GM21528 (cell line): ENCODE measurements around the gene ADAMTS13.
"Not testable (repeated sequence)": the region's sequence is repeated elsewhere in the genome, so short reads cannot be mapped to it uniquely, and the experiment has no call there.

Experiments
- ATAC-seq: cut with Tn5 transposase; IDR thresholded peaks from one replicate; pipeline ENCODE4 v1.9.1; 2021; ENCODE audit warnings: mild to moderate bottlenecking, moderate library complexity; ENCODE audit not compliant: unreplicated experiment, low FRiP score

ADAMTS13 gene

DNA sequence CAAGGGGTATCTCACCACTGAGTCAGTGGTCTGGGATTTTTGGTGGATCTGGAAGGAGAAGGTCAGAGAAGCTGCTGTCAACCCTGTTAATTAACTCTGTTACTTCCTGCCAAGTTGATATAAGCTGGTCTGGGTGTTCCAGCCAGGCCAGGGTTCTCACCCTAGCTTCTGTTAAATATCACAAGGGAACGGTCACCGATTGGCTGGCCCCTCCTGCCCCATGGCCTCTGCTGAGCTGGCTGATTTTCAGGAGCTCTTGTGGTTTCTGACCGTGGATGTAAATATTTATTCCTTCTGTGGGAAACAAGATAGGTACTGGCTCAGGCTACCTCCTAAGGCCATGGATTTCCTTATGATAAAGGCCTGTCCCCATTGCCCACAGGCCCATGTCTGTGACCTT is 1.0 kb downstream of the ADAMTS13 start:
- no peak for ATAC-seq

DNA sequence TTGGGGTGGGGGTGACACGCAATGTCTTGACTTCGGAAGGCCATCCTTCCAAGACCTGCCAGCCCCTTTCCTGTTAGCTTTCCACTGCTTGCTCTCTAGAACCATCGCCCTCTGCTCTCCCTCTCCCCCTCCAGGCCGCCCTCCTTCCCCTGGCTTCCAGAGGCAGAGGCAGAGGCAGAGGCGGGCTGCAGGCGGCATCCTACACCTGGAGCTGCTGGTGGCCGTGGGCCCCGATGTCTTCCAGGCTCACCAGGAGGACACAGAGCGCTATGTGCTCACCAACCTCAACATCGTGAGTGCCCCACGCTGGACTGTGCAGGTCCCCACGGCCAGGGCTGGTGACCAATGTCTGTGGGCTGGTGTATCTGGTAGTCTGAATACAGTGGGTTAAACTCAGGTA is 2.0 kb downstream of the ADAMTS13 start:
- no peak for ATAC-seq

DNA sequence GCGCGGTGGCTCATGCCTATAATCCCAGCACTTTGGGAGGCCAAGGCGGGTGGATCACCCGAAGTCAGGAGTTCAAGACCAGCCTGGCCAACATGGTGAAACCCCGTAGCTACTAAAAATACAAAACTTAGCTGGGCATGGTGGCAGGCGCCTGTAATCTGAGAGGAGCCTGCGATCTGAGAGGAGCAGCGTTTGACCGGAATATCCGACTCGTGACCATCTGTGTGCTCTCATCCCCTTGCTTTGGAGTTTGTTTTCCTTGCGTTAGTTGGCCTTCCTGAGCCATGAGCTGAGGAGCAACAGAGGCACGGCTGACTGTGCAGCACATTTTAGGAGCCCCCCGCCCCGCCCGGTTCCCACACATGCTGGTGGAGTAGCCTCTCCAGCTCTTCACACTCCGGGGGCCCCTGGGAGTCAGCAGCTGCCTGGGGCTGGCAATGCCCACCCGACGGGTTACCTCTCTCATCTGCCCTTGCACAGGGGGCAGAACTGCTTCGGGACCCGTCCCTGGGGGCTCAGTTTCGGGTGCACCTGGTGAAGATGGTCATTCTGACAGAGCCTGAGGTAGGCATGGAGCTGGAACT is 3.0 kb downstream of the ADAMTS13 start:
- no peak for ATAC-seq

DNA sequence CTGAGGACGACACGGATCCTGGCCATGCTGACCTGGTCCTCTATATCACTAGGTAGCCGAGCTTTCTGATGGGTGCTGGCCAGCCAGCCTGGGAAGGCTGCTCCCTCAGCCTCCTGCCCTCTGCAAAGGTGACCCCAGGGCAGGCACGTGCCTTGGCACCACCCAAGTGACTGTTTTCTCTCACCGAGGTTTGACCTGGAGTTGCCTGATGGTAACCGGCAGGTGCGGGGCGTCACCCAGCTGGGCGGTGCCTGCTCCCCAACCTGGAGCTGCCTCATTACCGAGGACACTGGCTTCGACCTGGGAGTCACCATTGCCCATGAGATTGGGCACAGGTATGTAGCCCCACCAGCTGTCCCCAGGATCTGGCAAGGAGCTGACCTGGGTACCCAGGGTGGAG is 3.8 kb downstream of the ADAMTS13 start:
- ATAC-seq, result no peak

DNA sequence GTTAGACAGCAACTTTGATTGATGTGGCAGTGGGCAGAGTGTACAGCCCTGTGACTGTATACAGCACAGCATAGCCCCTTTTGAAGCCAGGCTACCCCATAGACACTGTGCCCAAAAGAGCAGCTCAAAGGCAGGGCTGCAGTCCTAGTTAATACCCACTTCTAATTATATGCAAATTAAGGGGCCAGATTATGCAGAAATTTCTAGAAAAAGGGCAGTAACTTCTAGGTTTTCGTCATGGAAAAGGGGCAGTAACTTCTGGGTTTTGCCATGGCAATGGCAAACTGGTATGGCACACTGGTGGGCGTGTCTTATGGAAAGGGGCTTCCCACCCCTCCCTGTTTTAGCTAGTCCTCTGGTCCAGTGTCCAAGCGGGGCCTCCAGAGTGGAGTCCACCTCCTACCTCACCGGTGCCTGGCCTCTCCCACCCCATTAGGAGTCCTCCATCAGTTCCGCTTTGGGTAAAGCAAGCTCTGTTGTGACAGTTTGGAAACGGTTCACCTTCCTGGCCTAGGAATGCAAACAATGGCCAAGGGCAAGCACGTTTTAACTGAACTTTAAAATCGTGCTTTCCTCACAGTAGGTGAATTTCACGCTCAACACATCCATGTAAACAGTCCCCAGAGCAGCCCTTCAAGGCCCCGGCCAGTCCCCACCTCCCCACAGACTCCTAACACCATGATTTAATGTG is 5.6 kb downstream of the ADAMTS13 start:
- no peak for ATAC-seq

DNA sequence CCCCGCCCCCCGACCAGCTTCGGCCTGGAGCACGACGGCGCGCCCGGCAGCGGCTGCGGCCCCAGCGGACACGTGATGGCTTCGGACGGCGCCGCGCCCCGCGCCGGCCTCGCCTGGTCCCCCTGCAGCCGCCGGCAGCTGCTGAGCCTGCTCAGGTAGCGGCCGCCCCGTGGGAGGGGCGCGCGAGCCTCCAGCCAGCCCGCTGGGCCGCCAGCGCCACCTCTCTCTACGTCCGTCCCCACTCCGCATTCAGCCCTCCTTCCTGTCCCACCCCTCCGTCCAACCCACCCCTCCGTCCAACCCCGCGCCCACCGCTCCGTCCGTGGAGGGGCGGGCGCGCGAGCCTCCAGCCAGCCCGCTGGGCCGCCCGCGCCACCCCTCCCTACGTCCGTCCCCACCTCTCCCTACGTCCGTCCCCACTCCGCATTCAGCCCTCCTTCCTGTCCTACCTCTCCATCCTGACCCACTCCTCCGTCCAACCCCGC is 6.5 kb downstream of the ADAMTS13 start:
- no peak for ATAC-seq

DNA sequence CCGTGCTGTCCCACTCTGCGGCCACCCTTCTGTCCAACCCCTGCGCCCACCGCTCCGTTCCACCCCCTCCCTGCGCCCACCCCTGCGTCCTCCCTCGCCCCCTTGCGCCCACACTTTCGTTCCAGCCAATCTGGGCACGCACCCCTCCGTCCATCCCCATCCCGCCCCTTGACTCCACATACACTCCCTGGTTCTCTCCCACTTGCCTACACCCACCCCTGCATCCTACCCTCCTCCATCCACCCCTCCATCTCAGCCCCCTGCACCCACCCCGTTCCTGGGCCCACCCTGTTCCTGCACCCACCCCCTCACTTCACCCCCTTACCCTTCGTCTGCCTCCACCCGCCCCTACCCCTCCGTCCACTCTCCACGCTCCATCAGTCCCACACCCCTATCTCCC is 7.0 kb downstream of the ADAMTS13 start:
- no peak for ATAC-seq

DNA sequence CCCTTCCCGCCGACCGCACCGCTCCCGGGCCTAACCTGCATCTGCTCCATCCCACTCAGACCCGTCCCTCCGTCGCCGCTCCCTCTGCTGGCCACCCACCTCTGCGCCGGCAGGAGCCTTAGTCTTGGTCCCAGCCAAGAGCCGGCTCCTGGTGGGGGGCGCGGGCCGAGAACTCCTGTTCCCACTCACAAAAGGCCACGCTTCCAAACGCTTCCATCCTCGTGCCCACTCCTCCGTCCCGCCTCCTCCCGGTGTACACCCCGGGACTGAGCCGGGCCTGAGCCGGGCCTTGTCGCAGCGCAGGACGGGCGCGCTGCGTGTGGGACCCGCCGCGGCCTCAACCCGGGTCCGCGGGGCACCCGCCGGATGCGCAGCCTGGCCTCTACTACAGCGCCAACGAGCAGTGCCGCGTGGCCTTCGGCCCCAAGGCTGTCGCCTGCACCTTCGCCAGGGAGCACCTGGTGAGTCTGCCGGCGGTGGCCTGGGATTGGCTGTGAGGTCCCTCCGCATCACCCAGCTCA is 7.5 kb downstream of the ADAMTS13 start:
- no peak for ATAC-seq

DNA sequence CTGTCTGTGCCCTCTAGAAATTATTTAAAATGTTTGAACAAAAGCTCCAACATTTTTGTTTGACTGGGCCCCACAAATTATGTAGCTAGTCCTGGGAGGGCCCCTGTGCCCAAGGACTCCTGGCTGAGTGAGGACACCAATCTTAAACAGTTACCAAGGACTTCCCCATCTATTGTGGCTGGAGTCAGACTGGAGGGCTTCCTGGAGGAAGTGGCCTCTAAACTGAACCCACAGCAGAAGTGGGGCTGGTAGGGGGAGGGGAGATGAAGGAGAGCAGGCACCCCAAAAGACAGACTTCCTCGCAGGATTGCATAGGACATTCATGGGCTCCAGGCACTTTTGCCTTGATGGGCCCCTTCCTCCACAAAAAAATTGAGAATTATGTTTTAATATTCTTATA is 8.1 kb downstream of the ADAMTS13 start:
- ATAC-seq, result no peak

DNA sequence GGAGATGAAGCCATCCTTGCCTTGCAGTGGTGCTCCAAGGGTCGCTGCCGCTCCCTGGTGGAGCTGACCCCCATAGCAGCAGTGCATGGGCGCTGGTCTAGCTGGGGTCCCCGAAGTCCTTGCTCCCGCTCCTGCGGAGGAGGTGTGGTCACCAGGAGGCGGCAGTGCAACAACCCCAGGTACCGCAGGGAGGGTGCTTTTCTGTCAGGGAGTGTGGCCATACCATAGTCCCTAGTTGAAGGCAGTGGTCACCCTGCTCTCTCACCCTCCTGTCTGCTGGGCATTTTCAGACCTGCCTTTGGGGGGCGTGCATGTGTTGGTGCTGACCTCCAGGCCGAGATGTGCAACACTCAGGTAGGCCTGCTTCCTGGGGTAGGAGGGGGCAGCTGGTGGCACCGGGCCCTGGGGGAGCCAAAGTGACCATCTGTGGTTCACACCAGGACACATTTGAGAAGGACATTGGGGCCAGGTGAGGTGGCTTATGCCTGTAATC is 11.2 kb downstream of the ADAMTS13 start:
- no peak for ATAC-seq

DNA sequence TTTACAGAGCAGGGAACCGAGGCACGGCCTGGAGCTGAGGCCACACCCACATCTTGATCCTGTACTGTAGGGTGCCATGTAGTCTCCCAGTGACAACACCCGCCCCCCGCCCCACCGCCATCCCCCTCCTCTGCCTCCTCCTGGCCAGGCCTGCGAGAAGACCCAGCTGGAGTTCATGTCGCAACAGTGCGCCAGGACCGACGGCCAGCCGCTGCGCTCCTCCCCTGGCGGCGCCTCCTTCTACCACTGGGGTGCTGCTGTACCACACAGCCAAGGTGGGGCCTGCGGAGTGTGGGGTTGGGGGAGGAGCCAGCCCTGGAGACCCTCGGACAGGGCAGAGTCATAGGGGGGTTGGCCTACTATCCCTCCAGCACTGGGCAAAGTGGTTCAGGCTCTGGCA is 14.5 kb downstream of the ADAMTS13 start:
- ATAC-seq, result no peak

DNA sequence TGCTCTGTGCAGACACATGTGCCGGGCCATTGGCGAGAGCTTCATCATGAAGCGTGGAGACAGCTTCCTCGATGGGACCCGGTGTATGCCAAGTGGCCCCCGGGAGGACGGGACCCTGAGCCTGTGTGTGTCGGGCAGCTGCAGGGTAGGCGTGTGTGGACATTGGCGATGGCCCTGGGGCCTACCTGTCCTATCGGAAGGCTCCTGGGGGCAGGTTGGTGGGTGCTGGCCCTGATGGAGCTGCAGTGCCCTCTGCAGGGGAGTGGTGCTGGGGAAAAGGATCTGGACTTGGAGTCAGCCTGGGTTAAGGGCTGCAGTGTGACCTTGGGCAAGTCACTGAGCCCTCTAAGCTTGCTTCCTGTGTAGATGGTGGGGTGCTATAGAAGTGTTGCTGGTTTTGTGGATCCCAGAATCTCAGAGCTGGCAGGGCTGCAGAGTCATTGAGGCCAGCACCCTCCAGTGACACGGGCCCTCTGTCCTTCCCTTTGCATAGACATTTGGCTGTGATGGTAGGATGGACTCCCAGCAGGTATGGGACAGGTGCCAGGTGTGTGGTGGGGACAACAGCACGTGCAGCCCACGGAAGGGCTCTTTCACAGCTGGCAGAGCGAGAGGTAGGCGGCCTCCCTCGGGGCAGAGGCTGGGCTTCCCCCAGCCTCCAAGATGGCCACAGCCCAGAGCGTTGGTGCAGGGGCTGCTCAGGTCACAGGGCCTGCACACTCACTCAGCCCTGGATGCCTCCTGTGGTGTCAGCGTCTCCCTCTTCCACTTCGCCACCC is 15.8 kb downstream of the ADAMTS13 start:
- ATAC-seq, result no peak

DNA sequence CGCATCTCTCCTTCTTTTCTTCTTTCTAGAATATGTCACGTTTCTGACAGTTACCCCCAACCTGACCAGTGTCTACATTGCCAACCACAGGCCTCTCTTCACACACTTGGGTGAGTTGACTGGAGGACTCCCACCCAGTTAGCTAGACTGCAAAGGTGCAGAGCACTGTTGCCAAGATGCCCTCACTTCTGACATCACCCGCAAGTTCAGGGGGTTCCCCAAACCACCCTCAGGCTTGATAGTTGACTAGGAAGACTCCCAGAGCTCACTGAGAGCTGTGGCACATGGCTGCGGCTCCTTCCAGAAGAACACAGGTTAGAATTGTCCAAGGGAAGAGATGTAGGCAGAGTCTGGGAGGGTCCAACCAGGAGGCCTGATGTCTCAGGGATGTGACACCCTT is 17.2 kb downstream of the ADAMTS13 start:
- no peak for ATAC-seq

DNA sequence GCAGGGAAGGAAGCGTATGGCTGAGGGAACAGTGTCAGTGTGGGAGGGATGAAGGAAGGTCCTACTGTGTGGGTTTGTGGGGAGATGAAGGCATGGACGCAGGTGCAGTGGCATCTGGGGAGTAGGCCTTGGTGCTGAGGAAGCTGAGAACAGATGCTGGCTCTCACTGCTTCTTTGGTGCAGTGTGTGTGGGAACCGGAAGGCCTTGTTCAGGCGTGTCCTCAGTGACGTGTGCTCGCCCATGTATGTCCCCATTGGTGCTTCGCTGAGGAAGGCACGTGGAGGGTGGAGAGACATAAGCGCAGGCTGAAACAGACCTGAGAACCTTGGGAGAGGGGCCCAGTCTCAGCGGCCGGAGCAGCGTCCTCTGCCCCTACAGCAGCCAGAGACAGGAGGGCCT is 18.7 kb downstream of the ADAMTS13 start:
- ATAC-seq, result no peak

DNA sequence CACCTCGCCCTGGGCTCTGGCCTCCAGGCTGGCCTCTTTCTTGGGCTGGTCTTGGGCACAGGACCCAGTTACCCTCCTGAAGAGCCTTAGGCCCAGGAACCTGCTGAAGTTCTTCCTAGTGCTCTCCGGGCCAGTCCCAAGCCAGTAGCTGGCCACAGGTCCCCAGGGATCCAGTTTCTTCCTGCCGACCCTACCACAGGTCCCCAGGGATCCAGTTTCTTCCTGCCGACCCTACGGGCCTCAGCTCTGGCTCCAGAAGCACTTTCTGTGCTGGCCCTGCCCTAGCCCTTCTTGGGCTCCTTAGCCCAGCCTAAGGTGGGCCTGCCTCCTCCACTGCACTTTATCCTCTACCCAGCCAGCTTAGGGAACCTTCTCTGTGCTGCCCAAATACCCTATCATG is 19.4 kb downstream of the ADAMTS13 start:
- no peak for ATAC-seq

DNA sequence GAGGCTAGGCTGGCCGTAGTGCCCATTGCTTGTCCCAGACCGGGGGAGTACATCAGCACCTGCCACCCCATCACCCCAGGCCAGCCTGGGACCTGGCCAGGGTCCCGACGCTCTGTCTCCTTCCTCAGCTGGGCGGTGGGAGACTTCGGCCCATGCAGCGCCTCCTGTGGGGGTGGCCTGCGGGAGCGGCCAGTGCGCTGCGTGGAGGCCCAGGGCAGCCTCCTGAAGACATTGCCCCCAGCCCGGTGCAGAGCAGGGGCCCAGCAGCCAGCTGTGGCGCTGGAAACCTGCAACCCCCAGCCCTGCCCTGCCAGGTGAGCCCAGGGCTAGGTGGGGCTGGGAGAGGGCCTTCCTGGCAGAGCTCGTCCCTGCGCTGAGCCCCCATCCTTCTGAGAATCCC is 21.1 kb downstream of the ADAMTS13 start:
- ATAC-seq, result no peak

DNA sequence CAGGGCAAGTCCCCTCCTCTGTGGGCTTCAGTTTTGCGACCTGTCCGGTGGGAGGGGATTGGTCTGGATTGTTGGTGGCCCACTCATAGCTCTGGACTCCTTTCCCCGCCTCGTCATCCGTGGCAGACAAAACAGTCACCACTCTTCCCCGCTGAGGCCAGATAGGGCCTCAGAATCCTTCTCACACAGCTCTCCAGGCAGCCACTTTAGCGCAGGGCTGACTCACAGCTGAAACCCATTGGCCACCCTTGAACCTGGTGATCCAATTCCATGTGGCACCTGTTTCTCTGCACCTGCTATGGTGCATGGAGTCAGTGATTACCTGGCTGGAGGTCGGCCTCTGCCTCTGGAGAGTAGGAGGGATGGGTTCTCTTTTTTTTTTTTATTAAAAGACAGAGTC is 21.8 kb downstream of the ADAMTS13 start:
- no peak for ATAC-seq

DNA sequence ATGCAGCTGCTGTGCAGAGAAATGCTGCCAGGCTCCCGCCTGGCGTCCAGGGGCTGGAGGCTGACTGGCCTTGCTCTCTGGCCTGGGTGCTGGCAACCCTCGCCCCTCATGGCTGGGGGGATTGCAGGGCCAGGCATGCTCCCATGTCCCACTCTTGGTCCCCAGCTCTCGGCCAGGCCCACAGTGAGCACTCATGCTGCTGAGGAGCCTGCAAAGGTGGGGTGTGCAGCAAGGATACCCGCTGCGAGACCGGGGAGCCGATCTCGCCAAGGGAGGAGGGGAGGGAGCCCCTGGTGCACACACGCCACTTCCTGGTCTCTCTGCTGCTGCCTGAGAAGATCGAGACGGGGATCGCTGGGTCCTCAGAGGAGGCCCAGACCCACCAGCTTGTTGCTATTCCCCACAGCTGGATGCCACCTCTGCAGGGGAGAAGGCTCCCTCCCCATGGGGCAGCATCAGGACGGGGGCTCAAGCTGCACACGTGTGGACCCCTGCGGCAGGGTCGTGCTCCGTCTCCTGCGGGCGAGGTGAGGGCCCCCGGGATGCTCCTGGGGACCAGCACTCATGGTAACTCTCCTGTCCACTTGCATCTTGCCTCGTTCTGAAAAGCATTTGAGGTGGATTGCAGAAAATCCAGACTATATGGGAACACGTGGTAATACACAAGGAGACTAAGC is 23.3 kb downstream of the ADAMTS13 start:
- no peak for ATAC-seq

DNA sequence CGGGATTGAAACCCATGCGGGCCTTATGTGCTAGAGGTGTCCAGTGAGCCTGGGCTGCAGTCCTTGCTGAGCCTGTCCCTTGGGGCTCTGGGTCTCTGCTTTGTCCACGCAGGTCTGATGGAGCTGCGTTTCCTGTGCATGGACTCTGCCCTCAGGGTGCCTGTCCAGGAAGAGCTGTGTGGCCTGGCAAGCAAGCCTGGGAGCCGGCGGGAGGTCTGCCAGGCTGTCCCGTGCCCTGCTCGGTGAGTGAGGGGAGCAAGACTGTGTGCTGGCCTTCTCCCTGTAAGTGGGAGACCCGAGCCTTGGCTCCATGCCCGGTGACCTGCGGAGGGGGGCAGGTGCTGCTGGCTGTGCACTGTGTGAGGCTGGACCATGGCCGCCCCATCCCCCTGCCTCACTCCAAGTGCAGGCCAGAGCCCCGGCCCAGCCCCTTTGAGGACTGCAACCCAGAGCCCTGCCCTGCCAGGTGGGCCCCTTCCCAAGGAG is 26.4 kb downstream of the ADAMTS13 start:
- no peak for ATAC-seq

DNA sequence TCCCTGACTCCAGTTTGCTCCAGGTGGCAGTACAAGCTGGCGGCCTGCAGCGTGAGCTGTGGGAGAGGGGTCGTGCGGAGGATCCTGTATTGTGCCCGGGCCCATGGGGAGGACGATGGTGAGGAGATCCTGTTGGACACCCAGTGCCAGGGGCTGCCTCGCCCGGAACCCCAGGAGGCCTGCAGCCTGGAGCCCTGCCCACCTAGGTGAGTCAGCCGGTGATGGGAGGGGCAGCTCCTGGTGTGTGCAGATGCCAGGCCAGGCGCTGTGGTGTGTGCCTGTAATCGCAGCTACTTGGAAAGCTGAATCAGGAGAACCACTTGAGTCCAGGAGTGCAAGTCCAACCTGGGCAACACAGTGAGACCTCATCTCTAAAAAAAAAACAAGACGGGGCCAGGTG is 27.6 kb downstream of the ADAMTS13 start:
- ATAC-seq, result no peak

DNA sequence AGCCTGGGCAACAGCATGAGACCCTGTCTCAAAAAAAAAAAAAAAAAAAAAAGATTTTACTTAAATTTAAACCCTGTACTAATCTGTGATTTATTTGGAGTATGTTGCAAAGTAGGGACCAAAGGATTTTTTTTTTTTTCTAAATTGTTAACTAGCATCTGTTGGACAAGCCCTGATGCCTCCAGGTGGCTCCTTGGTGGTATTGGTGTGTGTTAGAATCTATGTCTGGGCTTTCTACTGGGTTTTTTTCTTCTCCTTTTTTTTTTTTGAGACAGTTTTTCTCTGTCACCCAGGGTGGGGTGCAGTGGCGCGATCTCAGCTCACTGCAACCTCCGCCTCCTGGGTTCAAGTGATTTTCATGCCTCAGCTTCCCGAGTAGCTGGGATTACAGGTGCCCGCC is 29.7 kb downstream of the ADAMTS13 start:
- ATAC-seq, result not testable (repeated sequence)
